8988T (cell line): ENCODE data around the gene HOXC6.

Experiments used
- DNase-seq: peaks from one replicate; pipeline ENCODE4 v3.0.0; 2011

Gene HOXC6

DNA sequence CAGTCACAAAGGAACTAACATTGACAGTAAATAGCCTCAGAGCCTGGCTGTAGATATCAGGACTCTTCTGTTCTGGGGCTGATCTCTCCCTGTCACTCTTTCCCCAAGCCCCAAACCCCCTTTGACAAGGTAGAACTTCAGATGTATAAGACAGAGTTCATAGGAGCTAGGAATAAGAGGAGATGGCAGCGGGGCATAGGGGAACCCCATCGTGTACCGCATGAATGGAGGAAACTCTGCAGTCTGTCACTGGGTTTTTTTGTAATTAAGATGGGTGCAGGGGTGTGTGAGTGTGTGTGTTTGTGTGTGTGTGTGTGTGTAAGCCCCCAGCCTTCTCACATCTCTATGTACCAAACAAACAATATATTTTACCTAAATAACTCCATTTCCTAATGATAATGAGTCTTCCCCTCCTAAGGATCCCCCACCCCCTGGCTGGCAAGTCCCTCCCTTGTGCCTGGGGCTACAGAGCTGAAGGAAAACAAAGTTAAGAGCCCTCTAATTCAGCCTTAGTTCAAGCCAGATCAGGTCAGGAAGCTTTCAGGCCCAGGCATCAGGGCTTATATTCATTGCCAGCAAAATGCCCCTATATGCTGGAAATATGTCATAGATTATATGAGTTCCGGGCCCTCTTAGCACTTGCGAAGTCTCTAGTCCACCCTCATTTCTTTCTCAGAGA lies 16.3 kb downstream of the HOXC6 start:
- DNase-seq, result no peak

DNA sequence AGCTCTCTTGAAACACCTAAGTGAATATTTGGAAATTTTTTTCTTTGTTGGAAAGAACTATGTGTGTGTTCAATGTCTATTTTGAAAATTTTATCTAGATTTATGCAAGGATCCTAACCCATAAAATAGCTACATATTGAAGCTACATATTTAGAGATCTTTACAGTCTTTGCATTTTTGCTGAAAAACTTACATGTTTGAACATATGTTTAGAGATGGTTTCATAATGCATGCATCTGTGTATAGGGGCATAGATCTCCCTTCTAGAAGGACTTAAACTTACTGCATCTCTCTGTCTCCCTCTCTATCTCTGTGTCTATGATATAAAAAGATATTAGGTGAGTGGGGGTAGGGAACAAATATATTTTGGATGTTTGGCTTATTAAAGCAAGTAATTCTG lies 17.2 kb downstream of the HOXC6 start:
- no peak for DNase-seq

DNA sequence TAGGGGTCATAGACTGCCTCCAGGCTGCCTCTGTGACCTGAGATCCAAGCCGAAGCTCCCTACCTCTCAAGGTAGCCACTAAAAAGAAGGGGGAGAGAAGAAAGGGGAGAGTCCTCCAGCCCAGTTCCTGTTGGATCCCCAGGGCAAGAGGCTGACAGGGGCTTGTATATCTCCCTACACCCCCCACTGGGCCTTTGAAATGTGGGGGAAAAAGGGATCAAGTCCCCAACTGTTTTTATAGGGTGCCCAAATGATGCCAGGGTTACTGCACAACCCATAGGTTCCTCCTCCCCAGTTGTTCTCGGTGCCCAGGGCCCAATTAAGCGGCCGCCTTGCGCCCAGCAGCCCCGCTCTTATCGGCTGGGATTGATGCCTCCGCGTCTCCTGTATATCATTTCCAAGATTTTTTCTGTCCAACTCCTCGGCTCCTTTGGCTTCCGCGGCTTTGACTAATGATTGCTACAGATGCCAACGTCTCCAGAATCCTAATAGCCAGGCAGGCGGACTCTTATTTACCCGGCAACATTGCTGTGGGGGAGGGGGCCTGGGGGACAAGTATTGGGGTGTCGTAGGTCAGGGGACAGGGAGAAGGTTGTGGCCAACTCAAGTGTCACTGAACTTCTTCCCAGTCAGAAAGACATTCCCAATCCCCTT lies 17.8 kb downstream of the HOXC6 start:
- no peak for DNase-seq

DNA sequence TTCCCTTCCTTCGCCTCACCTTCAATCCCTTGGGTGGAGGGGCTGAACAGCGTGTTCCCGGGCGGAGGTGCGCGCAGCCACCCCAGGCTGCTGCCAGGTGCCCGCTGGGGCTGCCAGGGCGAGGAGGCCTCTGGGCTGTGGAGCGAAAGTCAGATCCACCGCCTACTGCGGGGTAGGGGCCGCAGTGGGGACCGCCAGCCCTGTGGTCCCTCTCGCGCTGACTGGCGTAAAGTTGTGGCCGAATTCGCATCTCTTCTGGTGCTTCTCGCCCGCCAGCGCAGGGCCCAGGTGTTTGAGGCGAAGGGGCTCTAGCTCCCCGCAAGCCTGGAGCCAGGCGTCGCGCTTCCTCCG lies 18.5 kb downstream of the HOXC6 start:
- no peak for DNase-seq

DNA sequence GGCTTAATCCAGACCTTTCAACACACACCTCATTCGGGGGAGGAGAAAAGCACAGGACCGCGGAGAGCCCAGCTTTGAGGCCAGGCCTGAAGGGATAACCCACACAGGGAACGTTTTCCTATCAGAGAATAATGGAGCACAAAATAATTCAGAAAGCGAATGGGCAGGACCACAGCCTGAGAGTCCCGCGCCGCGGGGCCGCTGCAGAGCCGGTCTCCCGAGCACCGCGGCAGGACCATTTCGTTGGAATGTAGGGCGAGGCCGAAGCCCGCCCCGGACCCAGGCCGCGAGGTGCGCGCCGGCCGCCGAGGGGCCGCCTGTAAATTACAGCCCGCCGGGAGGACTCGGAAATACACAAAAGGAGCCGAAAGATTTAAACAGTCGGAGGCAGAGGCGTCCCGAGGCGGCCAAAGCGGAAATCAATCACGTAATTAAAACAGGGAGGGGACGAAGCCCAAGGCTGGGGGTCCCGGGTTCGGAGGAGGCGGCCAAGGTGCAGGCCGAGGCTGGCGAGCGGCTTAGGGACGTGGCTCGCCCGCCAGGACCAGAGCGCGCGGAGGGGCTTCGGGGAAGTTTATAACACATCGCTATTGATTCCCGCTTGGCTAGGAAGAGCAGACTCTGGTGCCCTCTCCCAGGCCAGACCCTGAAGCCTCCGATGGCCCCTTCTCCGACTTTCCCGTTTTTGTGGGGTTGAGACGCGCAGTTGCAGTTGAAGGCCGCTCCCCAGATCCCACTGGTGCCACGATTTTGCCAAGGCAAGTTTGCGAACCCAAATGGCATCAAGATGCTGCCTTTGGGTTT lies 19.1 kb downstream of the HOXC6 start:
- DNase-seq, result no peak

DNA sequence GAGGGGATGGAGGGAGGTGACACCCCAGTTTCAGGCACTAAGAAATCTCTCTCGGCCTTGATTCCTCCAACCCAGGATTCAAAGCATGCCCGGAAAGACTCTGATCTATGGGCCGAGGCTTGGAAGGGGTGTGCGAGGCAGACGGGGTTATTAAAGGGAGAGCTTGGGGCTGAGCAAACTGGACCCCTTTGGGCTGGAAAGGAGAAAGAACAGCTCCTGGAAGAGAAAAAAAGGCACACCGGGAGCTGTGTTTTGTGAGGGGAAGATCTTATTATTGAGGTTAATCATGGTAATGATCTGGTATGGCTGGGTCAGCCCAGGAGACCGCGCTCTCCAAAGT lies 19.7 kb downstream of the HOXC6 start:
- no peak for DNase-seq

DNA sequence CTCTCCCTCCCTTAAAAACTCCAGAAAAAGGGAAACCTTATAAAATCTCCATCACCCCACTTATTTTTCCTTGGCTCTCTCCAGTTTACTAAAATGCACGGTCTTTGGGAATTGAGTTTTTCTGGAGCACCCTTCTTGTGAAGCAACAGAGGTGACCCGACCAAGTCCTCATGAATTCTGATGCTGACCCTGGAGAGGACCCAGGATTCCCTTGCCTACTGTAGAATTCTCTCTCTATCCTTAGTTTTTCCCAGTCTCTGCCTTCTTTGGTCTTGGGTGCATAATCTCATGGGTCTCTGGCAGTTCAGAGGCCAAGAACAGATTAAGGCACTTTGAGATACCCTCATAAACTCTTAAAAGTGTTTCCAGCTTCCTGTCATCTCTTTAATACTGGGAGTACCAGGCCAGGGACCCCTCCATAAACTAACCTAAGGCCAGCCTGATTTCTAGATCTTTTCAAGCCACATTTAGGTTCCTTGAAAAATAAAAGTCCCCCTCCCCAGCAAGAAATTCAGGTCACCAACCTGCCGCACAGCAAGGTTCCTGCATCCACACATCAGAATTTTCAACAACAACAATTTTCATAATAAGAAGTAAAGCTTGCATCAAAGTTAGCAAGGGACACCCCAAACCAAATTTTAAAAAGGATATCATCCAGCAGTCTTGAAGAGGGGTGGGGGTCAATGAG lies 20.3 kb downstream of the HOXC6 start:
- no peak for DNase-seq

DNA sequence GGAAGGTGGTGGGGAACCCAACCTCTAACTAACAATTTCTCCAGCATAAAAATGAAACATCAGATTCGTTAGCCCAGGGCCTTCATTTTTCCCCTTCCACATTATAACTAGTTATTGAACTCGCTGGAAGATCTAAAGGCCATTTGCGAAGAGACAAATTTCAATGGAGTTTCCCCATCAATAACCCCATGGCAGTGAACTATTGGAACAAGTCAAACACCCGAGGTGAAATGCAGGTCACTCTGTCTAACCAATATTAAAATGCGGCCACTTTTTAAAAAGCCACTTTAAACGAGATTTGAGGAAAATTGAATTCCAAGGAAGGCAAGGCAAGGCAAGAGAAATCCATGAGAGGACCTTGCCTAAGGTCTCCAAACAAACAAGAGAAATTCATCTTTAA lies 20.9 kb downstream of the HOXC6 start:
- DNase-seq, result no peak

DNA sequence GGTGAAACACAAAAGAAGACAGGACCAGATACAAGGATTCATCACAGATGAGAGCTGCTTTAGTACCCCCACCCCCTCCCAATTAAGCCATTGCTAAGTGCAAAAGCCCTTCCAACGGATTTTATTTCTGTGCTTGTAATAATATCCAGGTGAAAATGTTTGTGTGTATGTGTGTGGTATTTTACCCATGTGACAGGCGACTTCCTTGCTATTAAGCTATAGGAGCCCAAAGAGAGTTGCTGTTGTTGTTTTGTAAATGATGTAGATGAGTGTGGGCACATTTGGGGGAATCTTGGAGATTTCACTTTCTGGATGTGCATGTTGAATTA lies 22.2 kb downstream of the HOXC6 start:
- DNase-seq, result no peak

DNA sequence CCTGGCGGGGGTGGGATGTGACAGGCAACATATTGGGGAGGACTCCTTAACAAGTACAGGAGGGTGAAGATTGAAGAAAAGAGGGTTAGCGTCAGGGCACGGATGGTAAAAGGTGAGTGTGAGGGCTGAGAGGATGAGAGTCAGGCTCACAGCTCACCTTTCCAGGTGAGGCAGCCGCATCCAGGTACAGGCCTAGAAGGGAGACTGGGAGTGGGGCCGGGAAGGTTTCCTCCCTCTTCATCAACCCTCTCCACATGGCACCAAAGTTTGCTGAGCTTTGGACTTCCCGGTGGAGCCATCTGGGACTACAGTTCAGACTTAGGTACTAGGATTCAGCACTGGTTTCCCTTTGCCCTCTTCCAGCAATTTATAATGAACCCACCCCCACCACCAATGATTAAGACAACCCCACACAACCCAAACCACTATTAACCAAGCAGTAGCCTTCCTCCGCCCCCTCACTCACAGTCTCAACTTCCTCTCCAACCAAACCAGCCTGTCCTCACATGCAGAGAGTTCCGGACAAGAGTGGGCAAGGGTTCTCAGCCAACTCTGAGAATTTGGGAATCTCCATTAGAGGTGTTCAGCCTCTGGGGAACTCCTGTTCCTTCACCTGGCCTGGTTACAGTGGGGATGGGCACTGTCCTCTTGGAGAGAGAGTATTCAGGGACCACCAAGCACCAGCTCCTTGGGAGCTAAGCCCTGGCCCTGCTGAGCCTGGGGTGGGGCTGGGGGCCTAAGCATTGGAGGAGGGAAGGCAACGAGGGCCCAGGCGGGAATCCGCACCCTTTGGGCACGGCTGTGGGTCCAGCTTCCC lies 23.0 kb downstream of the HOXC6 start:
- no peak for DNase-seq

DNA sequence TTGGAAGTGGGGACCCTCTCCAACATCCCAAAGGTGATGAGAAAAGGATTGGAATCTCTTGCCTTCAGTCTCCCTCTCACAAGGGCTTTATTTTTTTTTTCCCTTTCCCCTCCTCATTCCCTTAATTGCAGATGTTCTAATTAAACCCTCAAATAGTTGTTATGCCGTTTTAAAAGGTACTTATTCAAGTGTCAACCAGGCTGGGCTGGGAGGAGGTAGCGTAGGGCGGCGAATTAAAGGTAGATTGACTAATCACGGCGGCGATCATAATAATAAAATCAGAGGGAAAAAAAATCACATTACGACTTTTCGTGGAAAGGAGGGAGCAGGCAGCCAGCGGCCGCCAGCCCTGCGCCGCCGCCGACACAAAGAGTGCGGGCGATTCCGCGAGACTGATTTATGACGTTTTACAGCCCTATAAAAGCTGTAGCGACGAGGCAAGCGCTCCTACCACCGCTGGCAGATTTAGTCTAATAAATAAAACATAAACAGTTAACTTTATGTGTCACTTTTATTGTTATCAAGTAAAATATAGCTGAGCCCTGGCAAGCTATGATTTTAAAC lies 23.7 kb downstream of the HOXC6 start:
- no peak for DNase-seq

DNA sequence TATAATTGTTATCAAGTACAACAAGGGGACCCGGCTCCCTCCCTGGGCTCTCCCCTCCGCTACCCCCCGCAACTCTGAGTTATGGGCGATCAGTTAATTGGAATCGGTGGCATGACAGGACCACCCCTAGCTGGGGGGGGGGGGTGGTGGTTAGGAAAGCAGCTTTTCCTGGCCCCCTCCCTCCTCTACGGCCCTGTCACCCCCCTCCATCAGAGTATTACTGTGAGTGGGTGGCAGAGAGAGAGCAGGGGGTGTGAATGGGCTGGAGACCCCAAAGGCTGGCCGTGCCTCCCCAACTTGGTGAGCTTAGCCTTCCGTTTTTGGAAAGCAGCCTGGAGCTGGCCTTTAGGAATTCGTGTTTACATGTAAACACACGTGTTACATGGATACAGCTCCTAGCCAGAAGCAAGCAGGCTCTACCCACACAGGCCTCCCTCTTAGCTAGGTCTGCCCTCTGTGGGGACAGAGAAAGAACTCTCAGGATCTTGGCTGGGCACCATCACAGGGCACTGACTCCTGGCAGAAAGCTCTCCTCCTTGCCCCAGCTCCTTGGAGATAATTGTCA lies 24.3 kb downstream of the HOXC6 start:
- no peak for DNase-seq

DNA sequence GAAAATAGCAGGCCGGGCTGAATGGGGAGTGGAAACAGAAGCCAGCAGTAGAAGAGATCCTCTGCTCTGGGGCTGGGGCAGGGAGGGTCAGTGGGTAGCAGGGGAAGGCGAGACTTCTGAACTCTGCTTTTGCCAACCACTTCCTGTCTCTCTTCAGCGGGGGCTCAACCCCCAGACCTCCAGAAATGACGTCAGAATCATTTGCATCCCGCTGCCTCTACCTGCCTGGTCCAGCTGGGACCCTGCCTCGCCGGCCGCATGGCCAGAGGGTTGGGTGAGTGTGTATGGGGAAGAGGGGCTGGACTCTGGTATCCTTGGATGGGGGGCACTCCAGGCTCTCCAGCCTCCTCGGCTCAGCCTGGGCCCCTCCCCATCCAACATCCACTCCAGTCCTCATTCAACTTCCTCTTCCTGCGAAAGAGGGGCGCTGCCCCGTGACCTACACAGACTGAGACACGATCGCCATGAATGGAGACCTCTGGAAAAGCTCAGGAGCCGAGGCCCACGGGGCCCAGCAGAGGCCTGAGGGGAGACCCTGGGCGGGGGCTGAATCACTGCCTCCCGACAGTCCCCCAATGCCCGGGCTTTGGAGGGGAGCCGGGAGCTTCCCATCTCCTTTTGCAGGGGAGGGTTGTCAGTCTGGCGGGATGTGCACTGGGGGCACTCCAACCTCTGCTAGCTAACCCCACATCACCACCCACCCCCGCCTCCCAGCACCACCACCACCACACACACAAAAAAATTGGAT lies 24.9 kb downstream of the HOXC6 start:
- DNase-seq, result no peak

DNA sequence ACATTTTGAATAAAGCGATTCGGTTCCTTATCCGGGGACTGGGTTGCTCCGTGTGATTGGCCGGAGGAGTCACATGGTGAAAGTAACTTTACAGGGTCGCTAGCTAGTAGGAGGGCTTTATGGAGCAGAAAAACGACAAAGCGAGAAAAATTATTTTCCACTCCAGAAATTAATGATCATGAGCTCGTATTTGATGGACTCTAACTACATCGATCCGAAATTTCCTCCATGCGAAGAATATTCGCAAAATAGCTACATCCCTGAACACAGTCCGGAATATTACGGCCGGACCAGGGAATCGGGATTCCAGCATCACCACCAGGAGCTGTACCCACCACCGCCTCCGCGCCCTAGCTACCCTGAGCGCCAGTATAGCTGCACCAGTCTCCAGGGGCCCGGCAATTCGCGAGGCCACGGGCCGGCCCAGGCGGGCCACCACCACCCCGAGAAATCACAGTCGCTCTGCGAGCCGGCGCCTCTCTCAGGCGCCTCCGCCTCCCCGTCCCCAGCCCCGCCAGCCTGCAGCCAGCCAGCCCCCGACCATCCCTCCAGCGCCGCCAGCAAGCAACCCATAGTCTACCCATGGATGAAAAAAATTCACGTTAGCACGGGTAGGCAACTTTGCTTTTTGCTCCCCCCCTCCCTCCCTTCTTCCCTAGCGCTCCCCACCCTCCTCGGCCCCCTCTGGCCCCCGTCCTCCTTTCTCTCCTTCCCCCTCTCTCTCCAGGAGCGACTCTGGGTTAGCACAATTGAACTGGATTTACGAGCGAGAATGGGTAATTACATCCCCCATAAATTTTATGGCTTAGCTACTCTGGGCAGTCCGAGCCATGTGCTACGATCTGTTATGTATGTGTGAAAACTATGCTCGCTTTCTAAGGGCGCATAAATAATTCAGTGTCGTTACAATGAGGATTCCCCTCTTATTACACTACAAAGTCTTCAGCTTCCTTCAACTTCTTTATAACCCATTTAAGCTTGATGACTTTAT lies 25.8 kb downstream of the HOXC6 start, which contains the start of gene HOXC4:
HOXC4 (plus strand) TSS at position 85 of the 991 bp plus-strand sequence; CDS start at position 173, 88 bp downstream.
- no peak for DNase-seq

DNA sequence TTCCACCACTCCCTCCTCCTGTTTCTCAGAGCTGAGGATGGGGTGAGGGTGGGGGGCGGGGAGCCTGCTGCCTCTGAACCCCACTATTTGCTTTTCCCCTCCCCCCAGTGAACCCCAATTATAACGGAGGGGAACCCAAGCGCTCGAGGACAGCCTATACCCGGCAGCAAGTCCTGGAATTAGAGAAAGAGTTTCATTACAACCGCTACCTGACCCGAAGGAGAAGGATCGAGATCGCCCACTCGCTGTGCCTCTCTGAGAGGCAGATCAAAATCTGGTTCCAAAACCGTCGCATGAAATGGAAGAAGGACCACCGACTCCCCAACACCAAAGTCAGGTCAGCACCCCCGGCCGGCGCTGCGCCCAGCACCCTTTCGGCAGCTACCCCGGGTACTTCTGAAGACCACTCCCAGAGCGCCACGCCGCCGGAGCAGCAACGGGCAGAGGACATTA lies 26.5 kb downstream of the HOXC6 start:
- no peak for DNase-seq

DNA sequence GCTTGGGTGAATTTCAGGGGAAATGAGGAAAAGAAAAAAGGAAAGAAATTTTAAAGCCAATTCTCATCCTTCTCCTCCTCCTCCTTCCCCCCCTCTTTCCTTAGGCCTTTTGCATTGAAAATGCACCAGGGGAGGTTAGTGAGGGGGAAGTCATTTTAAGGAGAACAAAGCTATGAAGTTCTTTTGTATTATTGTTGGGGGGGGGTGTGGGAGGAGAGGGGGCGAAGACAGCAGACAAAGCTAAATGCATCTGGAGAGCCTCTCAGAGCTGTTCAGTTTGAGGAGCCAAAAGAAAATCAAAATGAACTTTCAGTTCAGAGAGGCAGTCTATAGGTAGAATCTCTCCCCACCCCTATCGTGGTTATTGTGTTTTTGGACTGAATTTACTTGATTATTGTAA lies 27.3 kb downstream of the HOXC6 start:
- no peak for DNase-seq

DNA sequence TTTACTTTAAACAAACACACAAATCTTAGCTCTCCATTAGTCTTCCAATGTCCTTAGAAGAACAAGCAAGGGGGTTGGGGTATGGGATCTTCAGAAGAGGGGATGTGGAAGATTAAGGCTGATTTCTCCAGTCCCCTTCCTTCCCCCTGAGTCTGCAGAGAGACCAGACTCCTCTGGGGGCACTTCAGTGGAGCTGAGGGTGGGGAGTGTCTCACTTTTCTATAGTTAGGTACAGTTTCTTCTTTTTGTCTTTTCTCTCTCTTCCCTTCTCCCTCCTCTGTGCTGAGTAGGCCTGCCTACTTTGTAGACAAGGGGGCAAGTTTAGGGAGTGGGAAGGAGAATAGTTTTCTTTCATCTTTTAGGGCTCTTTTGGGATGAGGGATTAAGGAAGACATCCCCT lies 27.9 kb downstream of the HOXC6 start:
- no peak for DNase-seq

DNA sequence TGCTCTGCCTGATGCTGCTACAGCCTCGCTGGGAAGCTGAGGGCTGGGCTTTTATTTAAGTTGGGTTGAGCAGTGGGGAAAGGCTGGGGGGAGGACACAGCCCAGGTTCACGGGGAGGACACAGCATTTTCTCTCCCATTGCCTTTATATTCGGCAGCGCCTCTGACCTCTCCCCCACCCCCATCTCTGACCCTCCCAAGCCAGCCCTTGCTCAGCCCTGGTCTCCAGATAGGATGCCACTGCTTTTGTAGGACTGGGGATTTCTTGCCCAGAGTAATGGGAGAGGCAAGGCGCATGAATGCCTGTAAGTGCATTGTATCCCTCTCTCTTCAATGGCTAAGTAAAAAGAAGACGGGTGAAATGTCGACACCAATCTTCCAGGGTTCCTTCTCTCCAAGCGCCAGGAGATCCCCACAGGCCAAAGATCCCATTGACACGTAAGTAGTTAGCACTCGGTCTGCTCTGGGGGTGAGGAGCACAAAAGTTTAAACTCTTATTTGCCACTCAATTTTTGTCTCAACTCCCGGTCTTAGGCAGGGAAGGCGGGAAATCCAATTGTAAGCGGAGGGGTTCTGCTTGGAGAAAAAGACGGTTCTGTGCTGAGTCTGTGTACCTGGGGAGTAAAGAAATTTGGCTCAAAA lies 30.0 kb downstream of the HOXC6 start:
- no peak for DNase-seq

DNA sequence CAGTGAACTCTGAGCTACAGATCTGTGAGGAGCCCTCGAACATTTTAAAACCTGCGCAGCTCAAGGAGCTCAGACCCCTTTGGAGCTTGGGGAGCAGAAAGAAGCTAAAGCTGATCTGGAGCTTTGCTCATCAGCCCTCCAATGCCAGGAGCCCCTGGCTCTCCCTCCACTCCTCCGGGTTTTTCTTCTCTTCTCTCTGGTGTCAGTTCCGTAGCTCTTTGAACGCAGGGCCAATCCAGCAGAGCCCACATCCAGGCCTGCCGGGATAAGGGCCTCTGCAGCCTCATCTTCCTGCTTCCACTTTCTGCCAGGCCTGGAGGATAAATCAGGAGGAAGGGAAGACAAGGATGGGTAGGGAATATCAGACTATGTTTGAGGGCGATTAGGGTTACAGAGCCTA lies 31.4 kb downstream of the HOXC6 start:
- DNase-seq, result no peak
